ENCODE results near the gene MALRD1. TPM values are rescaled to one million over a fixed set of nuclear protein-coding genes. Genes with fewer than 3 reads are reported as not detected.

The MALRD1 gene
- total and polyA plus RNA-seq, 2 of the 8 experiments (the other 6 are each of a cell fraction or from before 2014, with no cell fraction given) = 0.32 to 0.35 TPM

- H3K56ac ChIP-seq (replicated peaks; ENCODE audit: insufficient read length, low read depth, low read length) = no peak overlapping the region
- H4K8ac ChIP-seq (ENCODE audit: extremely low read depth, insufficient read depth, low read length) = no peak overlapping the region
- H3K9me3 ChIP-seq (ENCODE audit: insufficient read depth in 2 of 2, low read depth in 1 of 2, low read length in 1 of 2) = peaks cover 5 to 10% of the 10 kb centered on the region in 2 experiments; a peak in 1 of 4 replicates
- H3K4me3 ChIP-seq (ENCODE audit: extremely low read depth in 1 of 4, insufficient read depth in 2 of 4, low read depth in 3 of 4, low read length in 4 of 4) = no peak overlapping the region
- no peaks in the 10 kb centered on the region for H3K79me2 ChIP-seq (ENCODE audit: control insufficient read depth in 1 of 2, insufficient read depth in 2 of 2, low read length in 2 of 2)
- 0 out of 2 replicates have a peak overlapping the region, but pooled peaks have one; percentile 2 for H2BK12ac ChIP-seq (ENCODE audit: low read depth, low read length)
- POLR2A ChIA-PET (ENCODE audit: partially characterized antibody) = interaction anchor here (0.9 kb wide), 1 partner anchor 102 kb away, joined by 3 read pairs; no protein-coding TSS in a partner anchor
- H3K36me3 ChIP-seq (ENCODE audit: control insufficient read depth in 2 of 4, insufficient read depth in 4 of 4, low read length in 3 of 4) = no peaks in the 10 kb centered on the region; a peak in 1 of 8 replicates
- no peaks in the 10 kb centered on the region for H3K4me1 ChIP-seq (replicated peaks in 1 of 4; ENCODE audit: control insufficient read depth in 3 of 4, insufficient read depth in 4 of 4, low read length in 3 of 4)
- no peaks in the 10 kb centered on the region for H3K79me1 ChIP-seq (ENCODE audit: low read depth, low read length)
- H4K20me1 ChIP-seq (replicated peaks in 1 of 2; ENCODE audit: control insufficient read depth in 1 of 2, insufficient read depth in 2 of 2, low read length in 2 of 2) = no peaks in the 10 kb centered on the region
- TF ChIP-seq, protein P1, sequence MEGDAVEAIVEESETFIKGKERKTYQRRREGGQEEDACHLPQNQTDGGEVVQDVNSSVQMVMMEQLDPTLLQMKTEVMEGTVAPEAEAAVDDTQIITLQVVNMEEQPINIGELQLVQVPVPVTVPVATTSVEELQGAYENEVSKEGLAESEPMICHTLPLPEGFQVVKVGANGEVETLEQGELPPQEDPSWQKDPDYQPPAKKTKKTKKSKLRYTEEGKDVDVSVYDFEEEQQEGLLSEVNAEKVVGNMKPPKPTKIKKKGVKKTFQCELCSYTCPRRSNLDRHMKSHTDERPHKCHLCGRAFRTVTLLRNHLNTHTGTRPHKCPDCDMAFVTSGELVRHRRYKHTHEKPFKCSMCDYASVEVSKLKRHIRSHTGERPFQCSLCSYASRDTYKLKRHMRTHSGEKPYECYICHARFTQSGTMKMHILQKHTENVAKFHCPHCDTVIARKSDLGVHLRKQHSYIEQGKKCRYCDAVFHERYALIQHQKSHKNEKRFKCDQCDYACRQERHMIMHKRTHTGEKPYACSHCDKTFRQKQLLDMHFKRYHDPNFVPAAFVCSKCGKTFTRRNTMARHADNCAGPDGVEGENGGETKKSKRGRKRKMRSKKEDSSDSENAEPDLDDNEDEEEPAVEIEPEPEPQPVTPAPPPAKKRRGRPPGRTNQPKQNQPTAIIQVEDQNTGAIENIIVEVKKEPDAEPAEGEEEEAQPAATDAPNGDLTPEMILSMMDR (IDR thresholded peaks at IDR 0.05; ENCODE audit: control extremely low read depth in 1 of 3, insufficient read depth in 1 of 3, low read depth in 1 of 3, low read length in 3 of 3) = peak; percentile 75 to 93 (median 89)
- TF ChIP-seq ASH2L (IDR thresholded peaks at IDR 0.05; ENCODE audit: low read length) = no peak
- TF ChIP-seq CREB1 (IDR thresholded peaks at IDR 0.05) = peak; percentile 41; the same call in 1 of the 2 replicates
- peak; percentile 83 to 87 for TF ChIP-seq RAD21 (IDR thresholded peaks at IDR 0.05 in 1 of 2, conservative IDR thresholded peaks at IDR 0.05 in 1 of 2; ENCODE audit: low read depth in 2 of 2, low read length in 2 of 2)
- no peak for TF ChIP-seq SIX5 (IDR thresholded peaks at IDR 0.05; ENCODE audit: low read depth, low read length)
- TF ChIP-seq POU5F1 (IDR thresholded peaks at IDR 0.05; ENCODE audit: low read depth, low read length) = no peak
- no peak for TF ChIP-seq KDM5A (IDR thresholded peaks at IDR 0.05; ENCODE audit: low read length)
- TF ChIP-seq SIRT6 (IDR thresholded peaks at IDR 0.05; ENCODE audit: low read length) = no peak
- TF ChIP-seq, protein P2, sequence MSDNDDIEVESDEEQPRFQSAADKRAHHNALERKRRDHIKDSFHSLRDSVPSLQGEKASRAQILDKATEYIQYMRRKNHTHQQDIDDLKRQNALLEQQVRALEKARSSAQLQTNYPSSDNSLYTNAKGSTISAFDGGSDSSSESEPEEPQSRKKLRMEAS (IDR thresholded peaks at IDR 0.05) = 0 out of 2 replicates have a peak, but pooled peaks have one; percentile 32
- H3K27ac ChIP-seq (ENCODE audit: low read depth, low read length) = no peak overlapping the region
- H2BK15ac ChIP-seq (ENCODE audit: low read length) = no peak overlapping the region
- H2BK20ac ChIP-seq (ENCODE audit: low read length) = no peak overlapping the region
- no peaks in the 10 kb centered on the region for H3K23me2 ChIP-seq (ENCODE audit: low read depth, low read length)
- 66% methylated on average over 18 of the region's 18 CpGs; no CpG with 5 or more reads in 1 of the 2 experiments for whole genome bisulfite sequencing, 2 experiments (ENCODE audit: extremely low coverage in 1 of 2, insufficient coverage in 1 of 2, insufficient read length in 1 of 2, insufficient replicate concordance in 2 of 2, low coverage in 1 of 2, low lambda C conversion rate in 2 of 2, missing lambda C conversion rate in 1 of 2)
- FAIRE-seq (peak; percentile 85), DNase-seq (ENCODE audit: low read depth in 1 of 2, low spot score in 2 of 2) (peak; percentile 44 to 78)
- H3K4ac ChIP-seq (replicated peaks; ENCODE audit: insufficient read length, low read depth, low read length) = no peak overlapping the region
- H2AK5ac ChIP-seq (ENCODE audit: low read depth, low read length) = no peak overlapping the region
- CTCF ChIA-PET (ENCODE audit: partially characterized antibody) = interaction anchor here (0.6 to 1.6 kb wide), 9 partner anchors 10 to 927 kb away, joined by 3 to 6 read pairs (median 4); no protein-coding TSS in a partner anchor
- no peak overlapping the region for H3K18ac ChIP-seq (ENCODE audit: extremely low read depth, low read length)
- no peak overlapping the region for H4K5ac ChIP-seq (ENCODE audit: insufficient read length, low read depth, low read length)
- H3K14ac ChIP-seq (ENCODE audit: insufficient read length) = no peak overlapping the region
- no peak overlapping the region for H2BK120ac ChIP-seq (replicated peaks; ENCODE audit: low read depth, low read length)
- no peak overlapping the region for H2BK5ac ChIP-seq (ENCODE audit: low read depth, low read length)
- no peak overlapping the region; a peak in 1 of 7 replicates for H3K9ac ChIP-seq (replicated peaks in 1 of 4; ENCODE audit: extremely low read depth in 1 of 4, low read depth in 3 of 4, low read length in 3 of 4)
- H3K23ac ChIP-seq (ENCODE audit: insufficient read length) = no peak overlapping the region
- no peak overlapping the region for H4K91ac ChIP-seq (replicated peaks; ENCODE audit: insufficient read length, low read length)
- no peaks in the 10 kb centered on the region for H3K27me3 ChIP-seq (replicated peaks in 1 of 4; ENCODE audit: control insufficient read depth in 3 of 4, extremely low read depth in 1 of 4, insufficient read depth in 3 of 4, low read length in 3 of 4)
- H2AFZ ChIP-seq (ENCODE audit: low read length) = peak overlapping the region; percentile 94
- H3K4me2 ChIP-seq (ENCODE audit: insufficient read depth in 1 of 2, low read depth in 2 of 2, low read length in 2 of 2) = no peak overlapping the region
Observed at GRCh38 chr10:19713800-19714525, 665.4 kb downstream of the MALRD1 start.
